GM19023 (cell line): ENCODE data around the gene UIMC1.

Experiments
- ATAC-seq: cut with Tn5 transposase; IDR thresholded peaks from one replicate; pipeline ENCODE4 v1.9.1; 2021; ENCODE audit warnings: mild to moderate bottlenecking, moderate library complexity; ENCODE audit not compliant: unreplicated experiment

UIMC1 gene

DNA sequence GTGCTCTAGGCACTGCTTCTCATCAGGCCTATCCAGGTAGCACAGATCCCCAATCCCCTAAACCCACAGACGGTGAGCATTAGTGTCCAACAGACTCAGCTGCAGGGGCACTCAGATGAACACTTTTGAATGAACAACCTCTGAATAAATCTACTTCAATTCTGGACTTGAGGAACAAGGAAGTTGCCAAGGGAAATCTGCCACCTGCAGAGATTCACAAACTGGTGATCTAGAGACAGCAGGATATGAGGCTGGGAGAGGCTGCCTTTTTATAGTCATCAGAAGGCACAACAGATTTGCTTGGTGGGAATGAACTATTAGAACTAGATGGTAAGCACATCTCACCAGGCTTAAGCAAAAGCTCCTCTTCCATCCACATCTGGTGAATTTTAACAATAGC, 100.5 kb downstream of the UIMC1 start:
- ATAC-seq, result no peak

GRCh38 chr5:176904276-176904675, 102.3 kb downstream of the UIMC1 start:
- no peak for ATAC-seq

- ATAC-seq, result no peak
These were observed 103.5 kb downstream of the UIMC1 start for GRCh38 chr5:176902911-176903664.

- ATAC-seq, result no peak
These were observed 104.3 kb downstream of the UIMC1 start for GRCh38 chr5:176902102-176902814.

- ATAC-seq, result peak; percentile 54
These were observed 105.1 kb downstream of the UIMC1 start for GRCh38 chr5:176901260-176902101.

- no peak for ATAC-seq
These were observed 105.8 kb downstream of the UIMC1 start for GRCh38 chr5:176900780-176901204.

DNA sequence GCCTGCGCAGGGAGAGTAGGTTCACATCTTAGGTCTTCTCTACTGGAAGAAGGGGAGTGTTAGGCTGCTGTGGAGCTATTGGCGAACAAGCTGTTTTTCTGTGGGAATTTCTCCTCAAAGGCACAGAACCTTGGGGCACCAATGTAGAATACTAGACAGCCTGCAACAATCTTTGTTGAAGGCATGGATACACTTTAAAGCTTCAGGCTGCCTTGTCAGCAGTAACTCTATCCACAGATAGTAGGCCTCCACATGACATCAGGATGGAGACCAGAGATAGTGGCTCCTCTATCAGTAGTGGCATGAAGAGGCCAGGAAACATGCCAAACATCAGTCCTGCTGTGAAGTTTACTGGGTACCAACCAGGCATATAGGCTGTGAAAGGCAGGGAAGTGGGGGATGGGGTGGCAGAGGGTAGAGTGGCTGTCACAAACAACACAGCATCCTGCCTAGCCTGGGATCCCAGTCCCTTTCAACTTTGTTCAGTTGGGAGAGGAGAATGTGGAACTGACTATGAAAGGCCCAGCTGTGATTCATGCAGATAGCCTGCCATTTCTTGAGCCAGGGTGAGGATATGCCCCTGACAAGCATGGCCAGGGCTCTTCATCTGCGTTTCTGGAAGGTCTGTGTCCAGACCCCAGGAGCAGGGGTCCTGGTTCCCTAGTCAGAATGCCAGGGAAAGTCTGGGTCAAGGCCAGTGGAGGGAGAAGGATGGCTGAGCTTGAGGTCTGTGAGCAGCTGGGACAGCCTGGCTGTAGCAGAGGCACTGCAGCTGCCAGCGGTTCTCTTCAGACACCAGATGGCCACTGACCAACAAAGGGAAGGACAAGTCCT, 106.4 kb downstream of the UIMC1 start:
- ATAC-seq, result no peak

- no peak for ATAC-seq
These were observed 107.2 kb downstream of the UIMC1 start, which contains the start of gene HK3 for GRCh38 chr5:176899296-176899891. Gene HK3, minus strand, starts transcription at chr5:176899346. Its CDS starts 3,187 bp downstream, at chr5:176896159.

DNA sequence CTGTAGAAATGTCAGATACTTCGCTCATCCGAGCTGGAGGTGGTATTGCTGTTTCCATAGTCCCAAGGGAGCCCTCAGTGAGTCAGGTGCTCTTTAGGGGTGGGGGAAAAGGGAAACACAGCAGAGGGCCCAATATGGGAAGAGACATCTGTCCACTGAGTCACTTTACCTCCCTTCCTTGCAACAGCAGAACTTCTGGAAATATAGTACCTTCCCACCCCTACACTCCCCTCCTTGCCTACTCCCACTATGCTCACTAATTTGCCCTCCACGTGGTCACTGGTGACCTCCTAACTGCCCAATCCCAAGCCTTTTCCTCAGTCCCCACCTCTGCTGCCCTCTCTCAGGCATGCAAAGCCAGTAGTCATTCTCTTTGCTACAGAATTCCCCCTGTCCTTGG, 109.3 kb downstream of the UIMC1 start:
- no peak for ATAC-seq

DNA sequence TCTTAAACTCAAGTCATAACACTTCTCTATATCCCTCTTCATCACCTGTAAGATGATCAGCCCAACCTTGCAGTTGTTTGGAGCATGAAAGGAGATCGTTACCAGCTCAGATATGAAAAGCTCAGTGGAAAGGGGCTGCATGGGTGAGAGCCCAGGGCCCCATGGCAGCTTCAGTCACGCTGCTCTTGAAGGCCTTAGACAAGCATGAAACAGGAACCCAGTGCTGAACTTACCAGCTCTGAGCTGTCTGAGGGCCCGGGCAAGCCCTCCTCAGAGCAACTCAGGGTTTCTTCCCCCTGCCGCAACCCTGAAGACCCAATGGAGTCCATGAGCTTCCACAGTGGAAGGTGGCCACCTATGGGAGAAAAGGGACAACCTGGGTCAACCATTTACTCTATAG, 110.7 kb downstream of the UIMC1 start:
- ATAC-seq, result no peak

DNA sequence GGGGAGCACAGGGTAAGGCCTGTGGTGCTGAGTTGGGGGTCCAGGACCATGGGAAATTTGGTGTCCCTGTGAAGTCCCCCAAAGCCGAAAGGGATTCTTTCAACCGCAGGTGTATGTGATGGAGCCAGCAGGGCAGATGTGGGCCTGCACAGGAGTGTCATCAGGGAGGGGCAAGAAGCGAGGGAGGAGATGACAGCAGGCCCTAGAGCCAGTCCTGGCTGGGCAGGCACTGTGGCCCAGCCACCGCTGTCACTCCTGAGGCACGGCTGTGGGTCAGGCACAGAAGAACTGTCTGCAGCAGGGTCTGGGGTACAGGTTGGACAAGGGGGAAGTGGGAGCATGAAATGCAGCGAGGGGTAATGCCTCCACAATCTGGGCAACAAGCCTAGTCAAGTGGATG, 112.3 kb downstream of the UIMC1 start:
- ATAC-seq, result no peak

GRCh38 chr5:176892663-176893062, 113.9 kb downstream of the UIMC1 start:
- no peak for ATAC-seq

DNA sequence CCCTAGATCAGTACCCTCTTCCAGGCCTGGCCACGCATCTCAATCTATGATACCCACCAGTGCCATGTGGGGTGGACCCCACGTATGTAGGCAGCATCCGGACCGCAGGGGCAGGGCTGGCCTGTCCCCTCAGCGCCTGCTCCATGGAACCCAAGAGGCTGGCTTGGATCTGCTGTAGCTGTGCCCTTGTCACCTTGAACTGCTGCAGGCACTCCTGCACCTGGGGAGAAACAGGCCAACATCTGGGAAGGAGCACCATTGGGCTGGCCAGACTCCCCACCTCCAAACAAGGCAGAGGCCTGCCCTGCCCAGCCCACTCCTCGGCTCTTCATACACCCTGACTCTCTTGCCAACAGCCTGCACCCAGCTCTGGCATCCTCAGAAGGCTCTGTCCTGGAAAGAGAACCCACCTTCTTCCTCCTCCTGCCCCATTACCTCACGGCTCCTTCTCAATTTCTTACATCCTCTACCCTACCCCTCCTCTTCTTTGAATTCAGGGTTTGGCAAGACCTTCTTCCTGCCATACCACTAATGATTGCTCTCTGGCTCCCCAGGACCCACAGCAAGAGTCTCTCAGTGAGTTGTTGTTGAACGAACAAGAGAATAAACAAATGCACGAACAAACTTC, 115.1 kb downstream of the UIMC1 start:
- no peak for ATAC-seq

GRCh38 chr5:176890455-176891330, 115.9 kb downstream of the UIMC1 start:
- ATAC-seq, result no peak

DNA sequence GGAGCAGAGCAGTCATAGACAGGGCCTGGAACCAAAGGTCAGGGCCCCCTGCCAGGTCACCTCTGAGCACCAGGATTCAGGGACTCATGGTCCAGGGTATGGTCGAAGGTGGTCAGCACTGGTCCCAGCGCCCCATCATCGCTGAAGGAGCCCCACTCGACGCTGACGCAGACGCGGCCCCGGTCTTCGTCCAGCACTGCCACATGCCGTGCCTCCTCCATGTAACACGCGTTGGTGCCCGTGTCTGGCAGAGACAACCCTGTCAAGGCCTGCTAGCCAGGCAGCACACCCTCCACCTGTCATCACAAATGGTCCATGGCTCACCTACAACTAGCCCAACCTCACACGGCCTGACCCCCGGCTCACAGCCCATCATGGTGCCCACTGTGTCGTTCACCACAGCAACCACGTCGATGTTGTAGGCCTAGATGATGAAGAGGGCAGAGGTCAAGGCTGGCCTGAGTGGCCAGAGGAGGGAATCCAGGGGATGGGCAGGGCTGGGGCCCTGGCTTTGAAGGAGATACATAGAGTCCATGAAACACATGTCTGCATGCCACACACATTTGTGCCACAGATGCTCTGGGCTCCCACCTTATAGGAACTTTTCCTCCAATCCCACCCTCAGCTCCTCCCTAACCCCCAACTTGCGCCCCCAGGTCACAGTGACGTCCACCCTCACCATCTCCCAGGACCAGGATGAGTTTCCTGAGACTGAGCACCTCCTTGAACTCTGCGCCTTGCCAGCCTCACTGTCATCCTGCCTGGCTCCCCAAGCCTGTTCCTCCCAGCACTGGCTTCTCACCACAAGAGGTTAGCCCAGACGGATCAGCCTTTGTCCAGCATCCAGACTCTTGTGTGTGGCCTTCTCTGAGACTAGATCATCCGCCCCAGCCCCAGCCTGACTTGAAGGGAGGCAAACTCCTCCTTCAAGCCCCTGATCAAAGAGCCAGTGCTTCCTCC, 117.0 kb downstream of the UIMC1 start:
- no peak for ATAC-seq

GRCh38 chr5:176888865-176889165, 117.8 kb downstream of the UIMC1 start:
- ATAC-seq, result no peak

DNA sequence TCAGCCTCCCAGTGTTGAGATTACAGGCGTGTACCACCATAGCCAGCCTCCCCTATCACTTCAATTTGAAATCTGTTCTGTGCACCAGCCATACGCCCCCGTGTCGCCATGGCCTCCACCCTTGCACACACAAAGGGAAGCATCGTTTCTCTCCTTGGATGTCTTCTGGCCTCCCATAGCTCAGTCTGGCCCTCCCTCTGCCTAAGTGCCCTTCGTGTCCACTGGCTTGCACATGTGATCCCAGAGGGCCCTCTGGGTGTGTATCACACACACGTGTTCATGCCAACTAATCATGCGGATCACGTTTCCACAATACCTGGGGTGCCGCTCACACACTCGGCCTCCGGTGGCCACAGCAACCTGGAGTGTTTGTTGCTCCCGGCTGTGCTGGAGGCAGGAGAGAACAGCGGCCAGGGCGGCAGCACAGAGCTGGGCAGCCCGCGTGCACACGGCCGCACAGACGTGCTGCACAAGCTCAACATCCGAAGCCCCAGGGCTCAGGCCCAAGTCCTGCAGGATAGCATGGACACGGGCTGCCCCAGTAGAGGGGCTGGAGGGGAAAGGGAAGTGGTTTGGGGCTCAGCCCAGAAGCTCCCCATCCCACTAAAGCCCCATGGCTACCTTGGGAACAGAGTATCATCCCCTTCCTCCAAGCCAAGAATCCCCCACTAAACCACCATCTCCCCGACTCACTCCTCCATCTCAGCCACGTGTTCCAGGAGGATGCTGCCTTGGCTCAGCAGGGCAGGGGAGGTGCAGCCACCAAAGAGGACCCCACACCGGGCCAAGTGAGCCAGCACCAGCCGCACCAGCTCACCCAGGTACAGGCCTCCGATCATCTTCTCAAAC, 118.3 kb downstream of the UIMC1 start:
- no peak for ATAC-seq
